HG03280 (cell line): ENCODE measurements around the gene ANKRD30A.
"Not testable (repeated sequence)": the region's sequence is repeated elsewhere in the genome, so short reads cannot be mapped to it uniquely, and the experiment has no call there.

Experiments
- ATAC-seq: cut with Tn5 transposase; IDR thresholded peaks from one replicate; pipeline ENCODE4 v1.9.1; 2021; ENCODE audit warnings: mild to moderate bottlenecking, moderate library complexity; ENCODE audit not compliant: unreplicated experiment

Gene ANKRD30A

GRCh38 chr10:37263304-37263703, 137.9 kb downstream of the ANKRD30A start:
- ATAC-seq: no peak

- no peak for ATAC-seq
Measured at GRCh38 chr10:37268266-37268665, 142.9 kb downstream of the ANKRD30A start.

GRCh38 chr10:37269554-37270256, 144.3 kb downstream of the ANKRD30A start:
- no peak for ATAC-seq

DNA sequence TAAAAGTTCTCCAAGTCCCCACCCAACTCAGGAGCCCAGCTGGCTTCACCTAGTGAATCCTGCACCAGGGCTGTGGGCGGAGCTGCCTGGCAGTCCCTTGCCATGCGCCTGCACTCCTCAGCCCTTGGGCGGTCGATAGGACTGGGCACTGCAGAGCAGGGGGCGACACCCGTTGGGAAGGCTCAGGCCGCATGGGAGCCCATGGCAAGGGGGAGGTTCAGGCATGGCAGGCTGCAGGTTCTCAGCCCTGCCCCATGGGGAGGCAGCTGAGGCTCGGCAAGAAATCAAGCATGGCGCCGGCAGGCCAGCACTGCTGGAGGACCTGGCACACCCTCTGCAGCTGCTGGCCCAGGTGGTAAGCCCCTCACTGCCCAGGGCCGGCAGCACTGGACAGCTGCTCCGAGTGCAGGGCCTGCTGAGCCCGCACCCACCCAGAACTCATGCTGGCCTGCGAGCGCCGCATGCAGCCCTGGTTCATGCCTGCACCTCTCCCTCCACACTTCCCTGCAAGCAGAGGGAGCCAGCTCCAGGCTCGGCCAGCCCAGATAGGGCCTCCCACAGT, 149.9 kb downstream of the ANKRD30A start:
- no peak for ATAC-seq

DNA sequence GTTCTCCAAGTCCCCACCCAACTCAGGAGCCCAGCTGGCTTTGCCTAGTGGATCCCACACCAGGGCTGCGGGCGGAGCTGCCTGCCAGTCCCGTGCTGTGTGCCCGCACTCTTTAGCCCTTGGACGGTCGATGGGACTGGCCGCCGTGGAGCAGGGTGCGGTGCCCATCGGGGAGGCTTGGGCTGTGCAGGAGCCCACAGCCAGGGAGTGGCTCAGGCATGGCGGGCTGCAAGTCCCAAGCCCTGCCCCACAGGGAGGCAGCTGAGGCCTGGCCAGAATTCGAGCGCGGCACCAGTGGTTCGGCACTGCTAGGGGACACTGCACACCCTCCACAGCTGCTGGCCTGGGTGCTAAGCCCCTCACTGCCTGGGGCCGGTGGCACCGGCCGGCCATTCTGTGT, 159.7 kb downstream of the ANKRD30A start:
- ATAC-seq: no peak

- ATAC-seq: no peak
Measured at GRCh38 chr10:37289833-37290464, 164.6 kb downstream of the ANKRD30A start.

DNA sequence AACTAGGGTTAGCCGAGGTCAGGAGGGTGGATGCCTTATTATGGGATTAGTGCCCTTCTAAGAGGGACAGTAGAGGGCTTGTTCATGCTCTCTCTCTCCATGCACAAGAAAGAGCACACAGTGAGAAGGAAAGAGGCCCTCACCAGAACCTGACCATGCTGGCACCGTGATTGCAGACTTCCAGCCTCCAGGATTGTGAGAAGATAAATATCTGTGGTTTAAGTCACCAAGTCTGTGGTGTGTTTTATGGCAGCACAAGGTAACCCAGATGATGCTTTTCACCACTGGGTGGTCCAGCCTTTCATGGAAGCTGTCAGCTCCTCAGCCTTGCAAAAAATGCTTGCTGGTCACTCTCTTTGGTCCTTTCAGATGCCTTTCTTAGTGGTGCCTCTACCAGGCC, 175.9 kb downstream of the ANKRD30A start:
- ATAC-seq: no peak

DNA sequence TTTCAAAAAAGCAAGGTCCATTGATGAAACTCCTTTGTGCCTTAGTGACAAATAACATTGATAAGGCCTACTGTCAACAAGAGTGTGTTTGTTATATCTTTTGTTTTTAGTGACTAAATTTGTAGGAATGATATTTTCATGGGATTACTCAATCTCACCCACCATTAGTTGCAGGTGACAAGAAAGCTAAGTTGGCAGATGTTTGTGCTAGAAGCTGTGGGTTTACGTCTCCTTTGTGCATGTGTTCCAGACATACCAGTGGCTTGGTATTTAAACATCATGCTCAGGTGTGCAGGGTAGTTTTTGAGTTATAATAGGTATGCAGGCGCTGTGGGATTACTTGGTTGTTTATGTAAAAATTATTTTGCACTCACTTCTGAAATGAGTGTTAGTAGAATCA, 178.6 kb downstream of the ANKRD30A start:
- ATAC-seq: no peak

GRCh38 chr10:37314350-37314749, 189.0 kb downstream of the ANKRD30A start:
- no peak for ATAC-seq

DNA sequence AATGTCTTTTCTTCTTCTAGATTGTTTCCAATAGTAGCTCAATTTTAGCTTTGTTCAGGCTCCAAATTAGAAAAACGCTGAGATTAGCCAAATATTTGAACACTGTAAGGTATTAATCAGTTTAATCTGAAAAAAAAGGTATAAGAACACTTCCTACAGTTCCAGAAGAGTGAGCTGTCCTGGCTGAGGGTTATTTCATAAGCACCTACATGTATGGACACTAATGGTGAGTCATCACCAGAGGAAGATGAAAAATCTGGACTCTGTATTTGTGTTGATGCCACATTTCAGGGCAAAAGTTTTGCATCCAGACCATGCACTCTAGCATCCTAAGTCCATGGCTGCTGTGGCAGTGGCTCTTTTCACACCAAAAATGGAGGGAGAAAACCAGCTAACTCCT, 189.5 kb downstream of the ANKRD30A start:
- no peak for ATAC-seq

GRCh38 chr10:37344413-37344812, 219.0 kb downstream of the ANKRD30A start:
- no peak for ATAC-seq

DNA sequence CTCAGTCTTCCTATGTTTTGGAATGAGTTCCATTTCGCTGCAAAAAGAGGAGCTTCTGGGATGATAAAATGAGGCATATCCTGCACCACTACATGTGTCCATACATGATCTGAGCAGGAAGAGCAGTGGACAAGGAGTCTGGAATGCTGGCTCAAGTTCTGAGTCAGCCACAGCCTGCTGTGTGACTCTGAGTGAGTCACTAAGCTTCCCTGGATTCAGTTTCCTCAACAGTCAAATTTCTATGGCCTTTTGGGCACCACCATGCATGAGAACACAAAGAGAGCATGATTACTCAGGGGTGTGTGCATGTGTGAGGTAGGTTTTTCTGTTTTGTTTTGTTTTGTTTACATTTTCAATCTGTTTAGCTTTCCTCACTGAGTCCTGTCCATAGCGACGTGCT, 254.6 kb downstream of the ANKRD30A start:
- no peak for ATAC-seq

DNA sequence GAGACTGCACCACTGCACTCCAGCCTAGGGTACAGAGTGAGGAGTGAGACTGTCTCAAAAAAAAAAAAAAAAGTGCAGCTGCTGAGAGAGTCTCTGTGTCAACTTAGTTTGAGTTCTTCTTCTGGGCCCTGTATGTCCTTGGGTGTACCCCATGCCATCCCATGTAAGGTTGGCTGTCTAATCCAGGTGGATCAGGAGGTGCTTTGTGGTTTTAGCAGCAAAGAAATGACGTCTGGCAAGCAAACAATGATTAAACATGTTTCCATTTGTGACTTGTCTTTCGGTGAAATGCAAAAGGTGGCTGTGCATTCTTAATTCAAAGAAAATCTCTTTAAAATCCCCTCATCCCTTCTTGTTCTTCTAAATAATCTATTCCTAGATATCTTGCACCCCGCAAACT, 255.9 kb downstream of the ANKRD30A start:
- no peak for ATAC-seq

GRCh38 chr10:37384923-37385322, 259.5 kb downstream of the ANKRD30A start:
- ATAC-seq: no peak

DNA sequence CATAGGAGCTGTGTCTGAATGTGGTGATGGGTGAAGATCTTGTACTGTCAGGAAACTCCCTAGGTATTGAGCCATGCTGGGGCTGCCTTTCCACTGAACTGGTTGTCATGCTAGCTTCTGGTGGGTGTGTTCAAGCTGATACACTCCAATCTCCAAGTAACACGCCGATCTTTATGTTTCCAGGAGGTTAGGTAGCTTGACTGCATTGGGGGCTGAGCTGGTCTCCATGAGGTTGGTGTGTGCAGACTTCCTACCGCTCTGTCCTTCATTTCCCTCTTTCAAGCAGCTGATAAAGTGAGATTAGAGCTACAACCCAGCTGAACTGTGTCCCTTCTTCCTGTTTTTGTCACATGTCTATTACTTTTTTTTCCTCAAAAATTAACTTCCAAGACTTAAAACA, 265.5 kb downstream of the ANKRD30A start:
- ATAC-seq: no peak

DNA sequence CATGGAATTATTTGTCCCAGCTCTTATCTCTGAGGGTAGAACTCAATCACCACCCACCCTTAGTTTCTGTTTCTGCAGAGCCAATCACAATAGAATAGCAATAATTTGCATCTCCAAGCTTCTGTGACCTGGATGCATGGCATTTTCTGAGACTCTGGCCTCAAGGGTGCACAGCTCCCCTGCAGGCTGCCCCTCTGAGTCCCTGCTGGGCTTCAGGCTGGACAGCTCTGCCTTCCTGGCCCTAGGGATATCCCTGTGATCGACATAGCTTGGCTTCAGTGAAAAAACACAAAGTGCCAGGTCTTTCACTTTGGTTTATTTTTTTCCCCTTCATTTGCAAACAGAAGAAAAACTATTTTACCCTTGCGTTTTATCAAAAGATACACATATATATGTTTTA, 275.4 kb downstream of the ANKRD30A start:
- ATAC-seq: not testable (repeated sequence)

- no peak for ATAC-seq
Measured at GRCh38 chr10:37401225-37401624, 275.8 kb downstream of the ANKRD30A start.

DNA sequence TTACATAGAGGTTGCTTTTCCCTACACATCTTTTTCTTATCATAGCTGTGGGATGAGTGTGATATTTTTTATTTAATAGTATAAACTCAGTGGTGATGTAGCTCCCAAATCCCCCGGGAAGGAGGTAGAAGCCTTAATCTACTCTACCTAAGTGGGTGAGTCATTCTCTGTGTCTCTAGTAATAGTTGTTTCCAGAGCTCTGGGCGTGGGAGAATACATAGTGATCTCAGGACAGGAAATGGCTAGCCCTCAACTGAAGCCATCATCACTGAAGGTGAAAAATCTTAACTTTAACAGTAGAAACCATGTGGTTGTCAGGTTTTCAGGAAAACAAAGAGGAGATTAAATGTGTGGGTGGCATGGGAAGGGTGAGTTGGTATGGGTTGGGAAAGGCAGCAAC, 278.4 kb downstream of the ANKRD30A start:
- no peak for ATAC-seq
